Lower lobe of right lung (tissue), 2 donors: ENCODE results near the gene RALGAPA1. TPM values are rescaled to one million over a fixed set of nuclear protein-coding genes. Genes with fewer than 3 reads are reported as not detected.

Experiments
- ATAC-seq, 2 donors: fragments of 200-7000 bp; cut with Tn5 transposase; one replicate each; pipeline ENCODE4 v1.9.1; 2020 to 2022; ENCODE audit warnings: mild to moderate bottlenecking in 2 of 2, moderate library complexity in 2 of 2
- DNase-seq: peaks from one replicate; pipeline ENCODE4 v3.0.0-alpha.2; 2020
- H3K27ac ChIP-seq: fragments of 200-600 bp; one replicate; pipeline ENCODE4 v1.8.0; 2022
- H3K27me3 ChIP-seq: fragments of 200-600 bp; one replicate; pipeline ENCODE4 v1.8.0; 2022; ENCODE audit warnings: low read depth
- H3K36me3 ChIP-seq: fragments of 200-600 bp; one replicate; pipeline ENCODE4 v1.8.0; 2022; ENCODE audit warnings: mild to moderate bottlenecking
- H3K4me1 ChIP-seq: fragments of 200-600 bp; one replicate; pipeline ENCODE4 v1.8.0; 2022
- H3K4me3 ChIP-seq: fragments of 200-600 bp; one replicate; pipeline ENCODE4 v1.8.0; 2022; ENCODE audit warnings: mild to moderate bottlenecking
- H3K9me3 ChIP-seq: fragments of 200-600 bp; one replicate; pipeline ENCODE4 v1.8.0; 2022
- intact Hi-C: fragments of 100-400 bp; cut with DNase I; formaldehyde crosslinking; loops from one replicate; pipeline ENCODE4 v1.11.0; 2022
- total RNA-seq: library from RNA; stranded (reverse); fragmentation: NEBNext Ultra II Directional; extraction: Animal tissue kit (Norgen Biotek cat#: 25700); gene quantifications from one replicate; pipeline ENCODE4 v1.2.1, GENCODE V29; 2021
- TF ChIP-seq, protein P1 (sequence below): fragments of 200-600 bp; IDR thresholded peaks from one replicate; pipeline ENCODE4 v1.8.0; 2022; ENCODE audit warnings: antibody characterized with exemption, mild to moderate bottlenecking
- donor health status: DM: no; HTN: yes; CAD: no; lungs with severe emphysema.

The RALGAPA1 gene
- total RNA-seq, 1 donor from 2014 or later = 64.9 TPM

DNA sequence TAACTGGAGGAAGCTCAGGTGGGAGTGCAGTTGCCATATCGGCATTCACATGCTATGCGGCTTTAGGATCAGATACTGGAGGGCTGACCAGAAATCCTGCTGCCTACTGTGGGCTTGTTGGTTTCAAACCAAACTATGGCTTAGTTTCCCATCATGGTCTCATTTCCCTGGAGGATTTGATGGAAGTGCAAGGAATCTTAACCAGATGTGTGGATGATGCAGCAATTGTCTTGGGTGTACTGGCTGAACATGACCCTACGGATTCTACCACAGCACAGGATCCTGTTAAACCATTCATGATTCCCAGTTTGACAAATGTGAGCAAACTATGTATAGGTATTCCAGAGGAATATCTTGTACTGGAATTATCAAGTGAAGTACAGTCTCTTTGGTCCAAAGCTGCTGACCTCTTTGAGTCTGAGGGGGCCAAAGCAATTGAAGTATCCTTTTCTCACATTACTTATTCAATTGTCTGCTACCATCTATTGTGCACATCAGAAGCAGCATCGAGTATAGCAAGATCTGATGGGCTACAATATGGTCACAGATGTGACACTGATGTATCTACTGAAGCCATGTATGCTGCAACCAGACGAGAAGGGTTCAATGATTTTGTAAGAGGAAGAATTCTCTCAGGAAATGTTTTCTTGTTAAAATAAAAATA lies 42.9 kb downstream of the RALGAPA1 start:
- H3K4me3 ChIP-seq = no peak overlapping the region
- H3K36me3 ChIP-seq = peaks cover 21% of the 10 kb centered on the region
- no peaks in the 10 kb centered on the region for H3K9me3 ChIP-seq
- no peaks in the 10 kb centered on the region for H3K27me3 ChIP-seq
- DNase-seq (no peak), ATAC-seq (no peak)
- TF ChIP-seq, protein P1, sequence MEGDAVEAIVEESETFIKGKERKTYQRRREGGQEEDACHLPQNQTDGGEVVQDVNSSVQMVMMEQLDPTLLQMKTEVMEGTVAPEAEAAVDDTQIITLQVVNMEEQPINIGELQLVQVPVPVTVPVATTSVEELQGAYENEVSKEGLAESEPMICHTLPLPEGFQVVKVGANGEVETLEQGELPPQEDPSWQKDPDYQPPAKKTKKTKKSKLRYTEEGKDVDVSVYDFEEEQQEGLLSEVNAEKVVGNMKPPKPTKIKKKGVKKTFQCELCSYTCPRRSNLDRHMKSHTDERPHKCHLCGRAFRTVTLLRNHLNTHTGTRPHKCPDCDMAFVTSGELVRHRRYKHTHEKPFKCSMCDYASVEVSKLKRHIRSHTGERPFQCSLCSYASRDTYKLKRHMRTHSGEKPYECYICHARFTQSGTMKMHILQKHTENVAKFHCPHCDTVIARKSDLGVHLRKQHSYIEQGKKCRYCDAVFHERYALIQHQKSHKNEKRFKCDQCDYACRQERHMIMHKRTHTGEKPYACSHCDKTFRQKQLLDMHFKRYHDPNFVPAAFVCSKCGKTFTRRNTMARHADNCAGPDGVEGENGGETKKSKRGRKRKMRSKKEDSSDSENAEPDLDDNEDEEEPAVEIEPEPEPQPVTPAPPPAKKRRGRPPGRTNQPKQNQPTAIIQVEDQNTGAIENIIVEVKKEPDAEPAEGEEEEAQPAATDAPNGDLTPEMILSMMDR = no peak
- intact Hi-C loops = no loop called here
- H3K27ac ChIP-seq = no peak overlapping the region
- no peaks in the 10 kb centered on the region for H3K4me1 ChIP-seq

DNA sequence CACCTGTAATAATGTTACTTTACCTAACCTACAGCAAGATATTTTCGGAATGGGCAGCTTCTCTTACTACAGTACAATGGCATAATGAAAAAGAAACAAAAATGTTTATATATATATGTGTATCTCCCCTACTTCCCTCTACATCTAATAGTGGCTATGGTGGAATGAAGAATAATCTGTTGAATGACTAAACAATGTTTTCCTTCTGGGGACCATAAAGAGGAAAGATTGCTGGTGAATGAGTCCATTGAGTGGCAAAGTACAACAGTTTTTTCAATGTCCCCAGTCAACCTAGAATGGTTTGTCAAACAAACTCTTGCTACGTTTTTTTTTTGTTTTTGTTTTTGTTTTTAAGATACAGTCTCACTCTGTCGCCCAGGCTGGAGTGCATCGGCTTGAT lies 47.2 kb downstream of the RALGAPA1 start:
- intact Hi-C loops = no loop called here
- Histone ChIP-seq H3K4me1 (no peaks in the 10 kb centered on the region), H3K27me3 (no peaks in the 10 kb centered on the region), H3K36me3 (peaks cover 32% of the 10 kb centered on the region), H3K27ac (no peak overlapping the region), H3K4me3 (no peak overlapping the region), H3K9me3 (no peaks in the 10 kb centered on the region)
- ATAC-seq (no peak), DNase-seq (no peak)
- TF ChIP-seq, protein P1 = no peak

DNA sequence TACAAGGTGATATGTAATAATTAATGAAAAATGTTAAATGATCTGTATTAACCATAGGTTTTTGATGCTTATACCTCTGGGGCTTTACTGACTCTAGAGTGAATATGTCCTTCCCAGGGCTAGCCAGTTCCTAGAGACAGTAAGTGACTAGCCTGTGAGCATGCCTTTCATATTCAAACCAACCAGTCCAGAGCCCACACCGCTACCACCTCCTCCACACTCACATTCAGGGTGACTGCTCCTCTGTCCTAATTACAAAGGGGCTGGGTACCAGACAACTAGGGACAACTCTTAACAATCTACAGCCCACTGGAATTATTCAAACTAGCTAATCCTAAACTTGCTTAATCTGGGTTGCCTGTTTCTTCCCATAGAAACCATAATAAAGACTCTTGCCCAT lies 49.0 kb downstream of the RALGAPA1 start:
- no peak overlapping the region for H3K4me3 ChIP-seq
- intact Hi-C loops = no loop called here

DNA sequence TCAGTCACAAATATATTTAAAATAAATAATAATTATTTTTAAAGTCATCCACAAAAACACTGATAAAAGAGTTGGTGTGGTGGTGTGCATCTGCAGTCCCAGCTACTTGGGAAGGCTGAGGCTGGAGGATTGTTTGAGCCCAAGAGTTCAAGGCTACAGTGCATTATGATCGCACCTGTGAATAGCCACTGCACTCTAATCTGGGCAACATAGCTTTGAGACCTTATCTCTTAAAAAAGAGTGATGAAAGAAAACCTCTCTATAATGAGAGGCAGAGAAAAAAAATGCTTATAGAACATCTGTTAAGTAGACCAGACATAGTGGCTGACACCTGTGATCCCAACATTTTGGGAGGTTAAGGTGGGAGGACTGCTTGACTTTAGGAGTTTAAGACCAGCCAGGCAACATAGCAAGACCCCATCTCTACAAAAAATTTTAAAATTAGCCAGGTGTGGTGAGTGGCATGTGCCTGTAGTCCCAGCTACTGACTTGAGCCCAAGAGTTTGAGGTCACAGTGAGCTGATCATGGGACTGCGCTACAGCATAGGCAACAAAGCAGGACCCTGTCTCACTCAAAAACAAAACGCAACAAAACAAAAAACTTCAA lies 50.5 kb downstream of the RALGAPA1 start:
- intact Hi-C loops = no loop called here
- TF ChIP-seq, protein P1 = no peak
- H3K36me3 ChIP-seq = peaks cover 51% of the 10 kb centered on the region
- no peak overlapping the region for H3K27ac ChIP-seq
- DNase-seq = no peak
- H3K9me3 ChIP-seq = no peaks in the 10 kb centered on the region
- no peaks in the 10 kb centered on the region for H3K27me3 ChIP-seq
- H3K4me3 ChIP-seq = no peak overlapping the region
- ATAC-seq = no peak
- no peaks in the 10 kb centered on the region for H3K4me1 ChIP-seq

More for the DNA sequence above, 49.0 kb downstream of the RALGAPA1 start:
- Histone ChIP-seq H3K9me3 (no peaks in the 10 kb centered on the region), H3K4me1 (no peaks in the 10 kb centered on the region), H3K36me3 (peaks cover 39% of the 10 kb centered on the region), H3K27ac (no peak overlapping the region), H3K27me3 (no peaks in the 10 kb centered on the region)
- TF ChIP-seq, protein P1 = no peak
- ATAC-seq = no peak
- no peak for DNase-seq

DNA sequence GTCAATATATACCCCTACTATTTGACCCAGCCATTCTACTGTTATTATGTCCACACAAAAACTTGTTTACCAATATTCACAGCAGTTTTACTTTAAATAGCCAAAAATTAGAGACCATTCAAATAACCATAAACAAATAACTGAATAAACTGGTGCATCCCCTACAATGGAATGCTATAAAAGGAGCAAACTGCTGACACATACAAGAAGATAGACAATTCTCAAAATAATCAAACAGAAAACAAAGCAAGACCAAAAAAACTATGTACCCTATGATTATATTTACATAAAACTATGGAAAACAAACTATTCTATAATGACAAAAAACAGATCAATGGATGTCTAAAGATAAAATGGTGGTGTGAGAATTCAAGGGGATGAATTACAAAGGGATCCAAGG lies 54.4 kb downstream of the RALGAPA1 start:
- Histone ChIP-seq H3K36me3 (peaks cover 75% of the 10 kb centered on the region), H3K27me3 (no peaks in the 10 kb centered on the region), H3K27ac (no peak overlapping the region), H3K9me3 (no peaks in the 10 kb centered on the region), H3K4me3 (no peak overlapping the region), H3K4me1 (no peaks in the 10 kb centered on the region)
- ATAC-seq (no peak), DNase-seq (no peak)
- intact Hi-C loops = no loop called here
- TF ChIP-seq, protein P1 = no peak
